ENCODE results near the gene CCDC88B.

DNA sequence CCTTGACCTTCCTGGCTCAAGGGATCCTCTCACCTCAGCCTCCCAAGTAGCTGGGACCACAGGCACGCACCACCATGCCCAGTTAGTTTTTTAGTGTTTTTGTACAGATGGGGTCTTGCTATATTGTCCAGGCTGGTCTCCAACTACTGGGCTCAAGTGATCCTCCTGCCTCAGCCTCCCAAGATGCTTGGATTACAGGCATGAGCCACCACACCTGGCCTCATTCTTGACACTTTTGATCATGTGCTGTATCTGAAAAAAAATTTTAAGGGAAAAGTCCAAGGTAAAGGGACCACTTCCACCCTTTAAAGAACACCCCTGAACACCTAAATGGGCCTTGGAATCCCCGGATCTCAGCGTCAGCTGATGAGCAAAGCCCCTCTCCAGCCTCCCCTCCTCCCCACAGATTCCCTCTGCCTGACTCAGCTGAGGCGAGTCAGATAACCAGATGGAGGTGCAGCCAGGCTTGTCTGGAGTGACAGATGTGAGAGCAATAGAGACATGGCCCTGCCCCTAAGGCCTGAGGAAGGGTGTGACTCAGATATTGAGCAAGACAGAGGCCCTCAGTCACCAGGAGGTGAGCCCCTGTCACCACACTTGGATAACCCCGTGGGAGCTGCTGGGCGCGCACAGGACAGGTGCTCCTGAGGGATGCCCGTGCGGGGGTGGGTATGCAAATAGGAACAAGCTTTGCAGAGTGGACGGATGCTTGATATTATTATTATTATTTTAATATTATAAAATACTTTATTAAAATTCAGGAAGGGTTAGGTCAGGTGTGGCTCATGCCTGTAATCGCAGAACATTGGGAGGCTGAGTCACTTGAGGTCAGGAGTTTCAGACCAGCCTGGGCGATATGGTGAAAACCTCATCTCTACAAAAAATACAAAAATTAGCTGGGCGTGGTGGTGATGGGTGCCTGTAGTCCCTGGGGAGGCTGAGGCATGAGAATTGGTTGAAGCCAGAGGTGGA is 5.0 kb upstream of the CCDC88B start:
- TF ChIP-seq, protein P1, sequence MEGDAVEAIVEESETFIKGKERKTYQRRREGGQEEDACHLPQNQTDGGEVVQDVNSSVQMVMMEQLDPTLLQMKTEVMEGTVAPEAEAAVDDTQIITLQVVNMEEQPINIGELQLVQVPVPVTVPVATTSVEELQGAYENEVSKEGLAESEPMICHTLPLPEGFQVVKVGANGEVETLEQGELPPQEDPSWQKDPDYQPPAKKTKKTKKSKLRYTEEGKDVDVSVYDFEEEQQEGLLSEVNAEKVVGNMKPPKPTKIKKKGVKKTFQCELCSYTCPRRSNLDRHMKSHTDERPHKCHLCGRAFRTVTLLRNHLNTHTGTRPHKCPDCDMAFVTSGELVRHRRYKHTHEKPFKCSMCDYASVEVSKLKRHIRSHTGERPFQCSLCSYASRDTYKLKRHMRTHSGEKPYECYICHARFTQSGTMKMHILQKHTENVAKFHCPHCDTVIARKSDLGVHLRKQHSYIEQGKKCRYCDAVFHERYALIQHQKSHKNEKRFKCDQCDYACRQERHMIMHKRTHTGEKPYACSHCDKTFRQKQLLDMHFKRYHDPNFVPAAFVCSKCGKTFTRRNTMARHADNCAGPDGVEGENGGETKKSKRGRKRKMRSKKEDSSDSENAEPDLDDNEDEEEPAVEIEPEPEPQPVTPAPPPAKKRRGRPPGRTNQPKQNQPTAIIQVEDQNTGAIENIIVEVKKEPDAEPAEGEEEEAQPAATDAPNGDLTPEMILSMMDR (conservative IDR thresholded peaks at IDR 0.05; ENCODE audit: low read length): no peak
- no peak for TF ChIP-seq EZH2phosphoT487 (IDR thresholded peaks at IDR 0.05; ENCODE audit: borderline replicate concordance)
